ENCODE data around the gene FAM72A. TPM values are rescaled to one million over a fixed set of nuclear protein-coding genes. Genes with fewer than 3 reads are reported as not detected.
"Not testable (repeated sequence)": the region's sequence is repeated elsewhere in the genome, so short reads cannot be mapped to it uniquely, and the experiment has no call there.

Gene FAM72A
- total RNA-seq, 1 experiment from 2014 or later, result 23.0 TPM

GRCh38 chr1:206224190-206224776 lies 21.6 kb upstream of the FAM72A start:
- POLR2A ChIA-PET; H3K36me3 ChIP-seq (ENCODE audit: control insufficient read depth in 1 of 2, insufficient read depth in 2 of 2, low read length in 2 of 2); intact Hi-C loops (cut with micrococcal nuclease); H3K4me2 ChIP-seq (ENCODE audit: low read length); DNase-seq (ENCODE audit: low read depth, low spot score); H3K9me2 ChIP-seq (ENCODE audit: insufficient read depth); RAD21 ChIA-PET (ENCODE audit: low non-redundant PET in 1 of 2, low total read pairs in 2 of 2, uncharacterized antibody in 2 of 2, unreplicated experiment in 2 of 2); H3K4me1 ChIP-seq (ENCODE audit: control insufficient read depth in 1 of 2, insufficient read depth in 2 of 2, low read length in 2 of 2); H4K20me1 ChIP-seq (ENCODE audit: insufficient read depth); BruUV-seq (replicated peaks); H3K27ac ChIP-seq (ENCODE audit: low read depth, low read length); H3K9ac ChIP-seq (ENCODE audit: low read length); H3K4me3 ChIP-seq (replicated peaks in 1 of 2; ENCODE audit: low read depth in 1 of 2, low read length in 2 of 2); H3K9me3 ChIP-seq (ENCODE audit: control insufficient read depth in 1 of 2, insufficient read depth in 1 of 2, low read depth in 1 of 2, low read length in 2 of 2); H3K27me3 ChIP-seq (ENCODE audit: insufficient read depth, low read length); H3K79me2 ChIP-seq (ENCODE audit: insufficient read depth, low read length); CTCF ChIA-PET; H2AFZ ChIP-seq (ENCODE audit: low read depth, low read length, poor library complexity, severe bottlenecking); ATAC-seq: not testable (repeated sequence)

- intact Hi-C loops (cut with micrococcal nuclease); BruUV-seq (replicated peaks); H3K9ac ChIP-seq (ENCODE audit: low read length); H3K4me2 ChIP-seq (ENCODE audit: low read length); H3K9me3 ChIP-seq (ENCODE audit: control insufficient read depth in 1 of 2, insufficient read depth in 1 of 2, low read depth in 1 of 2, low read length in 2 of 2); DNase-seq (ENCODE audit: low read depth, low spot score); H3K36me3 ChIP-seq (ENCODE audit: control insufficient read depth in 1 of 2, insufficient read depth in 2 of 2, low read length in 2 of 2); H3K27me3 ChIP-seq (ENCODE audit: insufficient read depth, low read length); H3K27ac ChIP-seq (ENCODE audit: low read depth, low read length); H4K20me1 ChIP-seq (ENCODE audit: insufficient read depth); H2AFZ ChIP-seq (ENCODE audit: low read depth, low read length, poor library complexity, severe bottlenecking); ATAC-seq; H3K9me2 ChIP-seq (ENCODE audit: insufficient read depth); H3K4me1 ChIP-seq (ENCODE audit: control insufficient read depth in 1 of 2, insufficient read depth in 2 of 2, low read length in 2 of 2); H3K79me2 ChIP-seq (ENCODE audit: insufficient read depth, low read length); CTCF ChIA-PET; H3K4me3 ChIP-seq (replicated peaks in 1 of 2; ENCODE audit: low read depth in 1 of 2, low read length in 2 of 2); RAD21 ChIA-PET (ENCODE audit: low non-redundant PET in 1 of 2, low total read pairs in 2 of 2, uncharacterized antibody in 2 of 2, unreplicated experiment in 2 of 2); POLR2A ChIA-PET: not testable (repeated sequence)
These were observed 18.9 kb upstream of the FAM72A start for GRCh38 chr1:206221585-206221984.

- POLR2A ChIA-PET; H3K9ac ChIP-seq (ENCODE audit: low read length); H3K79me2 ChIP-seq (ENCODE audit: insufficient read depth, low read length); BruUV-seq (replicated peaks); H3K4me1 ChIP-seq (ENCODE audit: control insufficient read depth in 1 of 2, insufficient read depth in 2 of 2, low read length in 2 of 2); H3K27ac ChIP-seq (ENCODE audit: low read depth, low read length); RAD21 ChIA-PET (ENCODE audit: low non-redundant PET in 1 of 2, low total read pairs in 2 of 2, uncharacterized antibody in 2 of 2, unreplicated experiment in 2 of 2); CTCF ChIA-PET; H3K36me3 ChIP-seq (ENCODE audit: control insufficient read depth in 1 of 2, insufficient read depth in 2 of 2, low read length in 2 of 2); ATAC-seq; H3K9me2 ChIP-seq (ENCODE audit: insufficient read depth); H3K4me2 ChIP-seq (ENCODE audit: low read length); H4K20me1 ChIP-seq (ENCODE audit: insufficient read depth); H3K27me3 ChIP-seq (ENCODE audit: insufficient read depth, low read length); DNase-seq (ENCODE audit: low read depth, low spot score); H3K4me3 ChIP-seq (replicated peaks in 1 of 2; ENCODE audit: low read depth in 1 of 2, low read length in 2 of 2); H3K9me3 ChIP-seq (ENCODE audit: control insufficient read depth in 1 of 2, insufficient read depth in 1 of 2, low read depth in 1 of 2, low read length in 2 of 2); intact Hi-C loops (cut with micrococcal nuclease); H2AFZ ChIP-seq (ENCODE audit: low read depth, low read length, poor library complexity, severe bottlenecking): not testable (repeated sequence)
These were observed 17.8 kb upstream of the FAM72A start for GRCh38 chr1:206220332-206221000.

- H3K9me3 ChIP-seq (ENCODE audit: control insufficient read depth in 1 of 2, insufficient read depth in 1 of 2, low read depth in 1 of 2, low read length in 2 of 2); CTCF ChIA-PET; H3K4me1 ChIP-seq (ENCODE audit: control insufficient read depth in 1 of 2, insufficient read depth in 2 of 2, low read length in 2 of 2); H3K27me3 ChIP-seq (ENCODE audit: insufficient read depth, low read length); ATAC-seq; H4K20me1 ChIP-seq (ENCODE audit: insufficient read depth); POLR2A ChIA-PET; H3K36me3 ChIP-seq (ENCODE audit: control insufficient read depth in 1 of 2, insufficient read depth in 2 of 2, low read length in 2 of 2); BruUV-seq (replicated peaks); RAD21 ChIA-PET (ENCODE audit: low non-redundant PET in 1 of 2, low total read pairs in 2 of 2, uncharacterized antibody in 2 of 2, unreplicated experiment in 2 of 2); H3K79me2 ChIP-seq (ENCODE audit: insufficient read depth, low read length); H3K27ac ChIP-seq (ENCODE audit: low read depth, low read length); H3K9ac ChIP-seq (ENCODE audit: low read length); DNase-seq (ENCODE audit: low read depth, low spot score); H3K4me2 ChIP-seq (ENCODE audit: low read length); H3K9me2 ChIP-seq (ENCODE audit: insufficient read depth); H3K4me3 ChIP-seq (replicated peaks in 1 of 2; ENCODE audit: low read depth in 1 of 2, low read length in 2 of 2); H2AFZ ChIP-seq (ENCODE audit: low read depth, low read length, poor library complexity, severe bottlenecking); intact Hi-C loops (cut with micrococcal nuclease): not testable (repeated sequence)
These were observed 17.1 kb upstream of the FAM72A start for GRCh38 chr1:206219514-206220331.
